ENCODE data around the gene PHACTR3.

PHACTR3 gene

GRCh38 chr20:59647271-59647670, 42.9 kb downstream of the PHACTR3 start:
- H3K4me3 ChIP-seq (ENCODE audit: low read depth, low read length) = no peak overlapping the region
- no peaks in the 10 kb centered on the region for H3K27me3 ChIP-seq (ENCODE audit: insufficient read depth, low read length)
- H2AFZ ChIP-seq (ENCODE audit: low read length, unreplicated experiment) = no peak overlapping the region
- no peaks in the 10 kb centered on the region for H3K79me2 ChIP-seq (ENCODE audit: control insufficient read depth, insufficient read depth, low read length, unreplicated experiment)
- no peaks in the 10 kb centered on the region for H3K4me1 ChIP-seq (ENCODE audit: control insufficient read depth, insufficient read depth, low read length, unreplicated experiment)
- H3K36me3 ChIP-seq (ENCODE audit: insufficient read depth, low read length) = no peaks in the 10 kb centered on the region
- no peak overlapping the region for H3K27ac ChIP-seq (ENCODE audit: low read depth, low read length)

- H3K79me2 ChIP-seq (ENCODE audit: control insufficient read depth, insufficient read depth, low read length, unreplicated experiment) = no peaks in the 10 kb centered on the region
- H3K4me1 ChIP-seq (ENCODE audit: control insufficient read depth, insufficient read depth, low read length, unreplicated experiment) = no peaks in the 10 kb centered on the region
- H3K36me3 ChIP-seq (ENCODE audit: insufficient read depth, low read length) = no peaks in the 10 kb centered on the region
- no peak overlapping the region for H2AFZ ChIP-seq (ENCODE audit: low read length, unreplicated experiment)
- no peaks in the 10 kb centered on the region for H3K27me3 ChIP-seq (ENCODE audit: insufficient read depth, low read length)
- no peak overlapping the region for H3K4me3 ChIP-seq (ENCODE audit: low read depth, low read length)
- no peak overlapping the region for H3K27ac ChIP-seq (ENCODE audit: low read depth, low read length)
These were observed 44.2 kb downstream of the PHACTR3 start for GRCh38 chr20:59648466-59649070.

GRCh38 chr20:59650418-59650817, 46.1 kb downstream of the PHACTR3 start:
- H3K36me3 ChIP-seq (ENCODE audit: insufficient read depth, low read length) = no peaks in the 10 kb centered on the region
- no peaks in the 10 kb centered on the region for H3K4me1 ChIP-seq (ENCODE audit: control insufficient read depth, insufficient read depth, low read length, unreplicated experiment)
- no peak overlapping the region for H3K4me3 ChIP-seq (ENCODE audit: low read depth, low read length)
- no peak overlapping the region for H3K27ac ChIP-seq (ENCODE audit: low read depth, low read length)
- no peaks in the 10 kb centered on the region for H3K27me3 ChIP-seq (ENCODE audit: insufficient read depth, low read length)
- no peaks in the 10 kb centered on the region for H3K79me2 ChIP-seq (ENCODE audit: control insufficient read depth, insufficient read depth, low read length, unreplicated experiment)
- no peak overlapping the region for H2AFZ ChIP-seq (ENCODE audit: low read length, unreplicated experiment)

GRCh38 chr20:59652381-59652780, 48.0 kb downstream of the PHACTR3 start:
- Histone ChIP-seq H3K79me2 (ENCODE audit: control insufficient read depth, insufficient read depth, low read length, unreplicated experiment) (no peaks in the 10 kb centered on the region), H3K27me3 (ENCODE audit: insufficient read depth, low read length) (no peaks in the 10 kb centered on the region), H3K4me1 (ENCODE audit: control insufficient read depth, insufficient read depth, low read length, unreplicated experiment) (no peaks in the 10 kb centered on the region), H3K4me3 (ENCODE audit: low read depth, low read length) (no peak overlapping the region), H2AFZ (ENCODE audit: low read length, unreplicated experiment) (no peak overlapping the region), H3K36me3 (ENCODE audit: insufficient read depth, low read length) (no peaks in the 10 kb centered on the region), H3K27ac (ENCODE audit: low read depth, low read length) (no peak overlapping the region)

- Histone ChIP-seq H3K79me2 (ENCODE audit: control insufficient read depth, insufficient read depth, low read length, unreplicated experiment) (no peaks in the 10 kb centered on the region), H3K4me1 (ENCODE audit: control insufficient read depth, insufficient read depth, low read length, unreplicated experiment) (no peaks in the 10 kb centered on the region), H3K27ac (ENCODE audit: low read depth, low read length) (no peak overlapping the region), H3K27me3 (ENCODE audit: insufficient read depth, low read length) (no peaks in the 10 kb centered on the region), H3K36me3 (ENCODE audit: insufficient read depth, low read length) (no peaks in the 10 kb centered on the region), H3K4me3 (ENCODE audit: low read depth, low read length) (no peak overlapping the region), H2AFZ (ENCODE audit: low read length, unreplicated experiment) (no peak overlapping the region)
These were observed 52.1 kb downstream of the PHACTR3 start for GRCh38 chr20:59656417-59656816.

- Histone ChIP-seq H3K27me3 (ENCODE audit: insufficient read depth, low read length) (no peaks in the 10 kb centered on the region), H3K36me3 (ENCODE audit: insufficient read depth, low read length) (no peaks in the 10 kb centered on the region), H3K4me3 (ENCODE audit: low read depth, low read length) (no peak overlapping the region)
These were observed 53.2 kb downstream of the PHACTR3 start for GRCh38 chr20:59657459-59658046.

GRCh38 chr20:59660471-59660870, 56.1 kb downstream of the PHACTR3 start:
- Histone ChIP-seq H3K4me3 (ENCODE audit: low read depth, low read length) (no peak overlapping the region), H3K36me3 (ENCODE audit: insufficient read depth, low read length) (no peaks in the 10 kb centered on the region), H3K27ac (ENCODE audit: low read depth, low read length) (no peak overlapping the region), H3K79me2 (ENCODE audit: control insufficient read depth, insufficient read depth, low read length, unreplicated experiment) (no peaks in the 10 kb centered on the region), H3K4me1 (ENCODE audit: control insufficient read depth, insufficient read depth, low read length, unreplicated experiment) (no peaks in the 10 kb centered on the region), H2AFZ (ENCODE audit: low read length, unreplicated experiment) (no peak overlapping the region), H3K27me3 (ENCODE audit: insufficient read depth, low read length) (no peaks in the 10 kb centered on the region)

More at GRCh38 chr20:59657459-59658046, 53.2 kb downstream of the PHACTR3 start:
- no peaks in the 10 kb centered on the region for H3K4me1 ChIP-seq (ENCODE audit: control insufficient read depth, insufficient read depth, low read length, unreplicated experiment)
- no peak overlapping the region for H3K27ac ChIP-seq (ENCODE audit: low read depth, low read length)
- H2AFZ ChIP-seq (ENCODE audit: low read length, unreplicated experiment) = no peak overlapping the region
- no peaks in the 10 kb centered on the region for H3K79me2 ChIP-seq (ENCODE audit: control insufficient read depth, insufficient read depth, low read length, unreplicated experiment)

GRCh38 chr20:59661153-59661552, 56.8 kb downstream of the PHACTR3 start:
- H2AFZ ChIP-seq (ENCODE audit: low read length, unreplicated experiment) = no peak overlapping the region
- no peaks in the 10 kb centered on the region for H3K4me1 ChIP-seq (ENCODE audit: control insufficient read depth, insufficient read depth, low read length, unreplicated experiment)

GRCh38 chr20:59661621-59662020, 57.3 kb downstream of the PHACTR3 start:
- Histone ChIP-seq H3K36me3 (ENCODE audit: insufficient read depth, low read length) (no peaks in the 10 kb centered on the region), H3K4me3 (ENCODE audit: low read depth, low read length) (no peak overlapping the region), H3K27me3 (ENCODE audit: insufficient read depth, low read length) (no peaks in the 10 kb centered on the region), H3K27ac (ENCODE audit: low read depth, low read length) (no peak overlapping the region), H3K79me2 (ENCODE audit: control insufficient read depth, insufficient read depth, low read length, unreplicated experiment) (no peaks in the 10 kb centered on the region), H3K4me1 (ENCODE audit: control insufficient read depth, insufficient read depth, low read length, unreplicated experiment) (no peaks in the 10 kb centered on the region), H2AFZ (ENCODE audit: low read length, unreplicated experiment) (no peak overlapping the region)

More at GRCh38 chr20:59661153-59661552, 56.8 kb downstream of the PHACTR3 start:
- Histone ChIP-seq H3K79me2 (ENCODE audit: control insufficient read depth, insufficient read depth, low read length, unreplicated experiment) (no peaks in the 10 kb centered on the region), H3K27me3 (ENCODE audit: insufficient read depth, low read length) (no peaks in the 10 kb centered on the region), H3K4me3 (ENCODE audit: low read depth, low read length) (no peak overlapping the region), H3K36me3 (ENCODE audit: insufficient read depth, low read length) (no peaks in the 10 kb centered on the region), H3K27ac (ENCODE audit: low read depth, low read length) (no peak overlapping the region)

- Histone ChIP-seq H2AFZ (ENCODE audit: low read length, unreplicated experiment) (no peak overlapping the region), H3K27me3 (ENCODE audit: insufficient read depth, low read length) (no peaks in the 10 kb centered on the region), H3K4me3 (ENCODE audit: low read depth, low read length) (no peak overlapping the region), H3K79me2 (ENCODE audit: control insufficient read depth, insufficient read depth, low read length, unreplicated experiment) (no peaks in the 10 kb centered on the region), H3K27ac (ENCODE audit: low read depth, low read length) (no peak overlapping the region), H3K36me3 (ENCODE audit: insufficient read depth, low read length) (no peaks in the 10 kb centered on the region), H3K4me1 (ENCODE audit: control insufficient read depth, insufficient read depth, low read length, unreplicated experiment) (no peaks in the 10 kb centered on the region)
These were observed 57.8 kb downstream of the PHACTR3 start for GRCh38 chr20:59662161-59662560.

- no peaks in the 10 kb centered on the region for H3K4me1 ChIP-seq (ENCODE audit: control insufficient read depth, insufficient read depth, low read length, unreplicated experiment)
- no peaks in the 10 kb centered on the region for H3K79me2 ChIP-seq (ENCODE audit: control insufficient read depth, insufficient read depth, low read length, unreplicated experiment)
- H3K36me3 ChIP-seq (ENCODE audit: insufficient read depth, low read length) = no peaks in the 10 kb centered on the region
- no peak overlapping the region for H3K4me3 ChIP-seq (ENCODE audit: low read depth, low read length)
- no peak overlapping the region for H2AFZ ChIP-seq (ENCODE audit: low read length, unreplicated experiment)
- no peak overlapping the region for H3K27ac ChIP-seq (ENCODE audit: low read depth, low read length)
- no peaks in the 10 kb centered on the region for H3K27me3 ChIP-seq (ENCODE audit: insufficient read depth, low read length)
These were observed 58.6 kb downstream of the PHACTR3 start for GRCh38 chr20:59662856-59663512.
